ENCODE measurements around the gene REXO1.

The REXO1 gene

GRCh38 chr19:1828279-1829238 lies 19.7 kb downstream of the REXO1 start:
- DNase-seq, result no peak

GRCh38 chr19:1827566-1828278 lies 20.6 kb downstream of the REXO1 start:
- no peak for DNase-seq

GRCh38 chr19:1826557-1827521 lies 21.4 kb downstream of the REXO1 start:
- DNase-seq, result no peak

- peak; percentile 67 for DNase-seq
These were observed 22.2 kb downstream of the REXO1 start for GRCh38 chr19:1825909-1826556.

GRCh38 chr19:1824252-1824622 lies 24.0 kb downstream of the REXO1 start:
- no peak for DNase-seq

- DNase-seq, result no peak
These were observed 24.6 kb downstream of the REXO1 start for GRCh38 chr19:1823539-1824251.

- DNase-seq, result no peak
These were observed 25.3 kb downstream of the REXO1 start for GRCh38 chr19:1823020-1823419.

- DNase-seq, result no peak
These were observed 26.1 kb downstream of the REXO1 start for GRCh38 chr19:1822210-1822609.

- DNase-seq, result no peak
These were observed 28.7 kb downstream of the REXO1 start for GRCh38 chr19:1819341-1820255.

GRCh38 chr19:1818549-1819195 lies 29.6 kb downstream of the REXO1 start:
- DNase-seq, result no peak

GRCh38 chr19:1817553-1818179 lies 30.6 kb downstream of the REXO1 start:
- no peak for DNase-seq

- no peak for DNase-seq
These were observed 31.6 kb downstream of the REXO1 start for GRCh38 chr19:1816530-1817298.

GRCh38 chr19:1815605-1816529 lies 32.4 kb downstream of the REXO1 start:
- DNase-seq, result no peak

- no peak for DNase-seq
These were observed 33.3 kb downstream of the REXO1 start for GRCh38 chr19:1814833-1815604.

GRCh38 chr19:1814391-1814790 lies 33.9 kb downstream of the REXO1 start:
- no peak for DNase-seq

All from NCI-H1436 (cell line).